IgD-negative memory B cell (primary cell): ENCODE results near the gene CD247. TPM values are rescaled to one million over a fixed set of nuclear protein-coding genes. Genes with fewer than 3 reads are reported as not detected.

ENCODE experiments used
- H3K27ac Mint-ChIP-seq, 3 donors: one replicate each; pipeline ENCODE4 v1.8.0; 2020 to 2022; ENCODE audit warnings: mild to moderate bottlenecking in 3 of 3, mixed read lengths in 3 of 3, moderate library complexity in 1 of 3
- H3K27me3 Mint-ChIP-seq: one replicate; pipeline ENCODE4 v1.8.0; 2021; ENCODE audit warnings: mixed read lengths
- H3K36me3 Mint-ChIP-seq: one replicate; pipeline ENCODE4 v1.8.0; 2020; ENCODE audit warnings: mild to moderate bottlenecking, mixed read lengths
- H3K4me1 Mint-ChIP-seq, 3 donors: one replicate each; pipeline ENCODE4 v1.8.0; 2020 to 2022; ENCODE audit warnings: mixed read lengths in 3 of 3, mild to moderate bottlenecking in 1 of 3
- H3K4me3 Mint-ChIP-seq, 4 donors: one replicate each; pipeline ENCODE4 v1.8.0; 2020 to 2022; ENCODE audit warnings: mild to moderate bottlenecking in 4 of 4, mixed read lengths in 4 of 4, moderate library complexity in 3 of 4
- H3K9me3 Mint-ChIP-seq, 3 donors: one replicate each; pipeline ENCODE4 v1.8.0; 2020 to 2021; ENCODE audit warnings: mixed read lengths in 3 of 3, mild to moderate bottlenecking in 1 of 3
- polyA plus RNA-seq: library from polyadenylated mRNA; unstranded; fragments of 300-500 nt; fragmentation: Illumina TruSeq; gene quantifications from one replicate; pipeline ENCODE4 v1.2.3, GENCODE V29; 2021

The CD247 gene
- polyA plus RNA-seq, 1 donor from 2014 or later: 63.3 TPM

DNA sequence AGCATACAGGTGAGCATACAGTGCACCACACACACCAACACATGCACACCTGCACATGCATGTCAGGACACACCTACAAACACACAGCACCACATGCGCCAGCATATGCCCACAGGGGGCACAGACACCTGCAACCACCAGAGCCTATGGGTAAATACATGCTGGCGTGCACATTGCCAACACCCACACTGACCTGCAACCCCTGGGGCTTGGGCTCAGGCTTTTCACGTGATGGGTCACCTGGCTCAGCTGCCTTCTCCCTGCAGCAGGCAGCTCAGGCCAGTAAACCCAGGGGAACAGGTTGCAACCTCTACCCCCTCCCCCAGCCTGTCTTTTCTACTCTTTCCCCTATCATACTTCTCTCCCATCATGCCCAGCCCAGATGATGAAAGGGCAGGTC is 8.1 kb downstream of the CD247 start:
- peaks cover 12% of the 10 kb centered on the region for H3K27me3 Mint-ChIP-seq
- peaks cover 0 to 4% (median 0%) of the 10 kb centered on the region in 3 donors for H3K4me1 Mint-ChIP-seq
- no peak overlapping the region for H3K27ac Mint-ChIP-seq
- no peaks in the 10 kb centered on the region for H3K9me3 Mint-ChIP-seq
- no peaks in the 10 kb centered on the region for H3K36me3 Mint-ChIP-seq
- H3K4me3 Mint-ChIP-seq: peak overlapping the region in 1 of 4 donors; percentile 49

DNA sequence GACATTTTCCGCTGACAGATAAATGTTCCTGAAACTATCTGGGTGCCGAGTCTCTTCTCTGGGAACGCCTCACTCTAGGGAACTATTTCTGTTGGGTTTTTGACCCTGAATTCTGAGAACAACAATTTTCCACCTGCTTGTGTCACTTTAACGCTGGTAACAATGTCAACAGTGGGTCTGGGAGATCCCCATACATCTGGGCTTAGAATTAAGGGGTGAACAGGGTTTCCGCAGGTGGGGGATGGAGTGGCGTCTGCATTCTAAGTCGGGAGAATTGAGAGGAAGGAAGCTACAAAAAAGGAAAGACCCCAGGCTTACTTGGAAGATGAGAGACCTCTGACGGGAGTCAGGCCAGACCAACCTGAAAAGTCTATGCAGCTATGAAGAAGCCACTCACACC is 8.7 kb downstream of the CD247 start:
- H3K4me1 Mint-ChIP-seq: peaks cover 0 to 4% (median 0%) of the 10 kb centered on the region in 3 donors
- H3K9me3 Mint-ChIP-seq: no peaks in the 10 kb centered on the region
- peaks cover 16% of the 10 kb centered on the region for H3K27me3 Mint-ChIP-seq
- peak overlapping the region in 1 of 3 donors; percentile 36 for H3K27ac Mint-ChIP-seq
- no peak overlapping the region for H3K4me3 Mint-ChIP-seq
- no peaks in the 10 kb centered on the region for H3K36me3 Mint-ChIP-seq

DNA sequence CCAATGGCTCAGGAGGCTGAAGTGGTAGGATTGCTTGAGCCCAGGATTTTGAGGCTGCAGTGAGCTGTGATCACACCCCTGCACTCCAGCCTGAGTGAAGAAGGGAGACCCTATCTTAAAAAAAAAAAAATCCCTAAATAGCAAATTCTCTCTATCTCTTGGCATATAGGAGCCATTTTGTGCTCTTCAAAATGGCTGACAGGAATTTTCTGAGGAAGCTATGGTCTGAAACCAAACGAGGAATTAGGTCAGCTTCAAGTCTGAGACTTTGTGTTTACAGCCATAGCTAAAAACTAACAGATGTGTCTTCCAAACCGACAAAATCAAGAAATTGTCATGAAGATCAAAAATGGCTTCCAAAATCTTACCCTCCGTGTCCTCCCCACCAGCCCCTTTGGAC is 10.6 kb downstream of the CD247 start:
- no peak overlapping the region for H3K4me3 Mint-ChIP-seq
- H3K27ac Mint-ChIP-seq: no peak overlapping the region
- H3K9me3 Mint-ChIP-seq: no peaks in the 10 kb centered on the region
- no peaks in the 10 kb centered on the region for H3K36me3 Mint-ChIP-seq
- peaks cover 24% of the 10 kb centered on the region for H3K27me3 Mint-ChIP-seq
- peaks cover 5 to 7% (median 6%) of the 10 kb centered on the region in 3 donors for H3K4me1 Mint-ChIP-seq

DNA sequence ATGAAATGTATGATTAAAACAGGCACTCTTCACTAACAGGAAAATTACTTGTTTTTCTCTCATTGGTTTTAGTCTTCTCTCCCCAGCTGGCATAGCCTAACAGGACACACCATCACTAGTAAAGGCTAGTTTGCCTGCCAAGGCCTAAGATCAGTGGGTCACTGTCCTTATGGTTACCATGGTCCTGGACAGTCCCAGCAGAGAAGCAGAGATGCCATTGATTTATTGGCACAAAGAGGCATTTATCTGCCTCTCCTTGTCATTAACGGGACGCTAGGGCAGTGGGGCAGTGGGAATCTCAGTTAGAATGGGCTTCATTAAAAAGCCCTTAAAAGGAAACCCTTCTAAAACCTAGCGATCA is 13.9 kb downstream of the CD247 start:
- H3K36me3 Mint-ChIP-seq: no peaks in the 10 kb centered on the region
- no peaks in the 10 kb centered on the region for H3K9me3 Mint-ChIP-seq
- no peak overlapping the region for H3K27ac Mint-ChIP-seq
- H3K4me3 Mint-ChIP-seq: no peak overlapping the region
- peaks cover 47% of the 10 kb centered on the region for H3K27me3 Mint-ChIP-seq
- peaks cover 19 to 26% (median 22%) of the 10 kb centered on the region in 3 donors for H3K4me1 Mint-ChIP-seq

DNA sequence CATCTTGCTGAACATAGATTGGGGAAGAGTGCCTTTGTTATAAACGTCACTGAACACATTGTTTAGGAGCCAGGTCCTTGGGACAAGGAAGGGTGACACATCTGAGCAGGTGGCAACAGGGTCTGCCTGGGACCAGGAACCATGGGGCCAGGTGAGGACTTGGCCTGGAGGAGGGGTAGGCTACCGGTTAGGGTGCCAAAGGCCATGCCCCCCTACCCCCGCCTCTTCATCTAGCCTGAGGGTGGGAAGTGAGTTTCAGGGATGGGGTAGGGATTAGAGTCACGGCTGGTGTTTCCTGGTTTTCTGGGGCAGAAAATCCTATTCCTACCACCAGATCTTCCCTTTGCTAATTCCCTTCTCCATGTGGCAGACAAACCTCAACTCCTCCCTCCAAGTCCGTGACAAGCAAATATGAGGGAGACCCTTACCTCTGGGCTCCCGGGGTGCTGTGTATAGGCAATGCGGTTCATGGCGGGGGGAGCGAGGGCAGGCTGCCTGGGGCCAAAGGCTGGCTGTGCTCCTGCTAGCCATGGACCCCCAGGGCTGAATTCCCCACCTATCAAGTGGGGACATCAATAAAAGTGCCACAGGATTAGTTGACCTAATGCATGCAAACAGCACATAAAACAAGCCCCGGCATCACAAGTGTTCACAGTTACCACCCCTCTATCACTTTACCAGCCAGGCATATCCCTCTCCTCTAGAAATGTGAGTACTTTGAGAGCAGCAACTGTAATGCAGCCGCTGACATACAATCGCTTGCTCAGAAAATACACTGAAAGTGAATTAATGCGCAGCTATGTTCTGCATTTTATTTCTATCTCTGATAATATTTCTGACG is 14.5 kb downstream of the CD247 start:
- H3K27me3 Mint-ChIP-seq: peaks cover 53% of the 10 kb centered on the region
- no peaks in the 10 kb centered on the region for H3K36me3 Mint-ChIP-seq
- no peaks in the 10 kb centered on the region for H3K9me3 Mint-ChIP-seq
- H3K4me3 Mint-ChIP-seq: no peak overlapping the region
- H3K4me1 Mint-ChIP-seq: peaks cover 21 to 28% (median 24%) of the 10 kb centered on the region in 3 donors
- no peak overlapping the region for H3K27ac Mint-ChIP-seq

DNA sequence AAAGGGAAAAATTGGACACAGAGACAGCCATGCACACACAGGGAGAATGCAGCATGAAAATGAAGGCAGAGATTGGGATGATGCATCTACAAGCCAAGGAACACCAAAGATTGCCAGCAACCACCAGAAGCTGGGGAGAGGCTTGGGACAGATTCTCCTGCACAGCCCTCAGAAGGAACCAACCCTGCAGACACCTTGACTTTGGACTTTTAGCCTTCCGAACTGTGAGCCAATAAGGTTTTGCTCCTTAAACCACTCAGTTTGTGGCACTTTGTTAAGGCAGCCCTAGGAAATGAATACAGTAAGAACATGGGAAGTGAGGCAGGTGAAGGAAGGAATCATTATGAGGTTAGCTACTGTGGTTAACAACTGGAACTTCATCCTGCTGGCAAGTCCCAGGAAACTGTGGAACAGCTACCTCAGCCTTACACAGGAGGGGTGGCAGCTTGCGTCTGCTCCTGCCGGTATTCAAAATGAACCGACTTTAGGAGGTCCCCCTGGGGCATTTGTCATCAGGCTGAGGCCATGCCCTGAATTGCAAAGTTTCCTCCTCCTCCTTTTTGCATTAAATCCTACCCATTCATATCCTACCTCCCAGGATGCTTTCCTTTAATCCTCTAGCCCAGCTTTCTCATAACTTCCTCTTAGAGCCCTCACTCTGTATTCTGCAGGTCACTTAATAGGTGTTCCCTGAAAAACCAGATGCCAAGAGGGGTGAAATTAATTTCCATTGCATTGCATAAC is 15.4 kb downstream of the CD247 start:
- H3K27ac Mint-ChIP-seq: peak overlapping the region in 1 of 3 donors; percentile 28
- H3K4me1 Mint-ChIP-seq: peaks cover 21 to 34% (median 24%) of the 10 kb centered on the region in 3 donors
- peaks cover 54% of the 10 kb centered on the region for H3K27me3 Mint-ChIP-seq
- H3K9me3 Mint-ChIP-seq: no peaks in the 10 kb centered on the region
- no peak overlapping the region for H3K4me3 Mint-ChIP-seq
- H3K36me3 Mint-ChIP-seq: no peaks in the 10 kb centered on the region

DNA sequence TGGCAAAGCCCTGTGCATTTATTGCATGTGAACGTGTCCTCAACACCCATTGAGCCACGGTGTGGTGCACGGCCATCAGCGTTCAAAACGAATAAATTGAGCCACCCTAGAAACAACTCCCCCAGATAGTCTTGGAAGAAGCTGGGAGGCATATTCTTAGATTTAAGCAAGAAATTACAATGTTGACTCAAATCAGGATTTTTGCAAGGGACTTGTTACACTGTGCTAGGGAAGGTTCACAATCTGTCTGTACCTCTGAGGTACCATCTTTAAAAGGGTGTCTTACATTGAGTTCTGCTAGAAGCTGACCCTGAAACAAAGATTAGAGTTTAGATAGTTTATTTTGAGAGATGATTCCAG is 16.2 kb downstream of the CD247 start:
- Mint-ChIP-seq H3K27me3 (peaks cover 55% of the 10 kb centered on the region), H3K27ac (peak overlapping the region in 1 of 3 donors; percentile 28), H3K4me3 (peak overlapping the region in 1 of 4 donors; percentile 59), H3K36me3 (no peaks in the 10 kb centered on the region), H3K4me1 (peaks cover 21 to 34% (median 24%) of the 10 kb centered on the region in 3 donors), H3K9me3 (no peaks in the 10 kb centered on the region)

DNA sequence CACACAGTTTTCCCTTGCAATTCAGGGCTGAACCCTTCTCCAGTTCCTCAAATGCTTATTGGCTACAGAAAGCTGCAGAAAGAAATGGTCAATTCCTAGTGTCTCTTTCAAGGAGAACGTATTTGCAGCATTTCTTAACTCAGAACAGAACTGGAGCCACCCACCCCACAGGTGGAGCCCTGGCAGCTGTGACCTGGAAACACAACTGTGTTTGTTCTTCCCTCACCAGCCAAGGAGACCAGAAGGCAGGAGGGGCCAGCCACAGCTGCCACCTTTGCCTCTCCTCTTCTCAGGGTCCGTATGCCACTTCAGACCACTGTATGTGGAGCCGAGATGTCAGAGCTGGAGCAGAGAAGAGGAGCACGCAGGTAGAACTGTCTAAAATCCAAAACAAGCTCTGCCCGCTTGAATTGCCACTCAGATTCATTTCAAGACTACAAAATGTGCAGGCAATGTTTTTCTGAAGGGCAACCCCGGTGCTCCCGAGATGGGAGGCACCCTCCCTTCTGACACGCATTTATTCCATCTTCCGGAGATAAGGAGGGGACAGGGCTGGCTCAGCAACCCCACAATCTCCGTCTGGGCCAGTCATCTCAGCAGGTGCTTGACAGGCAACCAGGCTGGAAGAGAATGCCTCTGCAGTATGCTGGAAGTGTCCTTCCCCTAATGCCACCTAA is 16.7 kb downstream of the CD247 start:
- peaks cover 21 to 34% (median 24%) of the 10 kb centered on the region in 3 donors for H3K4me1 Mint-ChIP-seq
- H3K27me3 Mint-ChIP-seq: peaks cover 59% of the 10 kb centered on the region
- H3K27ac Mint-ChIP-seq: peak overlapping the region in 1 of 3 donors; percentile 28
- H3K4me3 Mint-ChIP-seq: peak overlapping the region in 2 of 4 donors; percentile 15 to 59
- H3K9me3 Mint-ChIP-seq: no peaks in the 10 kb centered on the region
- H3K36me3 Mint-ChIP-seq: no peaks in the 10 kb centered on the region

DNA sequence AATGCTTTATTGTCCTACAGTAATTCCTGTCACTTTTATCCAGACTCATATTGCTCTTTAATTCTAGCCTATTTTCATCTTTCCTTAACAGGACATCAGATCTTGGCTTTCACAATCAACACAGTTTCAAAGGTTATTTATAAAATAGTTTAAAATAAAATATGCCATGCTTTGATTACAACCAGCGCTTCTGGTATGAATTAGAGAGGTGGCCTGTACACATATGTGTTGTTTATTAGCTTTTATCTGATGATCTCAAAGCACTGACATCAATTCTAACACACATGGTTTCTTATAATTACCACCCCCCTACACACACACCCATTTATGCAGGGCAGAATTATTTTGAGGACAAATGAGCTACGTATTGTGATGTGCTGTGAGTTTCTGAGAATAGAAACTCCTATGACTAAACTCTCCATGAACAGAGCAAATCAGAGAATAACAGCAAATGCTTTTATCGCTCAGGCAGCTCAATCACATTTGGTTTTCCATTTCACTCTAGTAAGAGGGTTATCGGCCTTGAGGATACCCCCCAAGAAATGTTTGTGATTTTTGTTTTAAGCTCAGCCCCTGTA is 18.0 kb downstream of the CD247 start:
- Mint-ChIP-seq H3K9me3 (no peaks in the 10 kb centered on the region), H3K27ac (peak overlapping the region in 2 of 3 donors; percentile 7 to 69), H3K36me3 (no peaks in the 10 kb centered on the region), H3K27me3 (peaks cover 69% of the 10 kb centered on the region), H3K4me3 (peak overlapping the region in 1 of 4 donors; percentile 66), H3K4me1 (peaks cover 21 to 35% (median 24%) of the 10 kb centered on the region in 3 donors)

DNA sequence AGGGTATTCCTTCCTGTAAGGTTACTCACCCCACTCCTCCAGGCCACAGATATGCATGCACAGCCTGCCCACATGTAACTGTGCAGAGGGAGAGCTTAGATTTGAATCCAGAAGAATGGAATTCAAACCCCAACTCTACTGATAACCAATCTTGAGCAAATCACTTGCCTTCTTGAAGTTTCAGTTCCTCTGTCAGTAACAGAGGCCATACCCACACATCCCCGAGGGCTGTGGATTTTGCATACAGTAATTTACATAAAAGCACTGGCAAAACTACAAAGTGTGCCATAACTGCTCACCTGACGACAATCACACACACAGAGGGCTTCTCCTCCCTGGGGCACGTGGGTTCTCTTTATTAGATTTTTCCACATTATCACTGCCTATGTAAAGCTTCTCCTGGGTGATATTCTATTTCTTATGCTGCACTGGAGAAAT is 18.6 kb downstream of the CD247 start:
- H3K4me3 Mint-ChIP-seq: peak overlapping the region; percentile 12 to 77 (median 51)
- peak overlapping the region; percentile 7 to 69 (median 13) for H3K27ac Mint-ChIP-seq
- H3K9me3 Mint-ChIP-seq: no peaks in the 10 kb centered on the region
- peaks cover 21 to 35% (median 24%) of the 10 kb centered on the region in 3 donors for H3K4me1 Mint-ChIP-seq
- H3K27me3 Mint-ChIP-seq: peaks cover 67% of the 10 kb centered on the region
- H3K36me3 Mint-ChIP-seq: no peaks in the 10 kb centered on the region

DNA sequence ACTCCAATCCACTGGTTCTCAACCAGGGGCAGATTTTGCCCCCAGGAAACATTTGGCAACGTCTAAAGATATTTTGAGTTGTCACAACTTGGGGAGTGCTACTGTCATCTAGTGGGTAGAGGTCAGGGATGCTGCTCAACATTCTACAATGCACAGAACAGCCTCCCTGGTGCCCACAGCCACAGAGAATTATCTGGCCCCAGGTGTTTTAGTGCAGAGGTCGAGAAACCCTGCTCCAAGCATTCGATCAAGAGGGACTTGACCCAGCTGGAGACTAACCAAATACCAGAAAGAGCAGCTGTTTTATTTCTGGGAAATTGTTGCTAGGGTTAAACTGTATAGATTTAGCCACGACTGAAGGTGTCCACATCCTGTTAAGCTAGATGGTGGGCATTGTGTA is 19.2 kb downstream of the CD247 start:
- Mint-ChIP-seq H3K4me1 (peaks cover 21 to 34% (median 24%) of the 10 kb centered on the region in 3 donors), H3K4me3 (peak overlapping the region in 2 of 4 donors; percentile 67 to 77), H3K9me3 (no peaks in the 10 kb centered on the region), H3K27ac (peak overlapping the region in 1 of 3 donors; percentile 13), H3K36me3 (no peaks in the 10 kb centered on the region), H3K27me3 (peaks cover 70% of the 10 kb centered on the region)

DNA sequence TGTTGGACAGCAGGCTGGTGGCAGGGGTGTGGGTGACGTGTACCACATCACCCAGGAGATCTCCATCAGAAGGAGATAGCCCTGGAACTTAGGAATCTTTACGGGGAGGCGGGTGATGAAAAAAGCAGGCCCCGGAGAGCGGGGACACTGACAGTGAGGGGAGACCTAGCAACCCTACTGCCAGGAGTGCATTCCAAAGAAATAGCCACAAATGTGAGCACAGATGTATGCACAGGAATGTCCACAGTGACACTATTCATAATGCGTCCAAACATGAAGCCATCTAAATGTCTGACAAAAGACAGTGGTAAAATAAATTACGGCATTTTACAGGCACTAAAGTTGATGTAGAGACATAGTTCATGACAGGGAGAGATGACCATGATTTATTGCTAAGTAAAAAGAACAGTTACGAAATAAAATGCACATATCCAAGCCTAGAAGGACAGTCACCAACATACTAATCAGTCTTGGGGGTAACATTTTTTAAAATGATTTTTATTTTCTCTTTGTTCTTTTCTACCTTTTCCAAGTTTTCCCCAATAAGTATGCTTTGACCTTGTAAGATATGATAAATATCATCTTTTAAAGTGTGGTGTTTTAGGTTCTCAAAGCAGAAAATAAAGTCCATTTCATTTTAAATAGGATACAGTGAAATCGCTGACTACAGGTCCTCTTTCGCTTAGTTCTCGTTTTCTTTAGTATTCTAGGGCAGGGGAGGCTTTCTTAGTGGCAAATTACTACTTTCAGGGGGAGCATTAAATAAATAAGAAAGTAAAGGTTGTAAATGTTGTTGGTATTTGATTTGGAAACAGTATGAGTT is 21.3 kb downstream of the CD247 start:
- peak overlapping the region in 1 of 3 donors; percentile 20 for H3K27ac Mint-ChIP-seq
- peaks cover 1% of the 10 kb centered on the region for H3K36me3 Mint-ChIP-seq
- H3K27me3 Mint-ChIP-seq: peaks cover 64% of the 10 kb centered on the region
- no peak overlapping the region for H3K4me3 Mint-ChIP-seq
- peaks cover 18 to 27% (median 19%) of the 10 kb centered on the region in 3 donors for H3K4me1 Mint-ChIP-seq
- no peaks in the 10 kb centered on the region for H3K9me3 Mint-ChIP-seq

DNA sequence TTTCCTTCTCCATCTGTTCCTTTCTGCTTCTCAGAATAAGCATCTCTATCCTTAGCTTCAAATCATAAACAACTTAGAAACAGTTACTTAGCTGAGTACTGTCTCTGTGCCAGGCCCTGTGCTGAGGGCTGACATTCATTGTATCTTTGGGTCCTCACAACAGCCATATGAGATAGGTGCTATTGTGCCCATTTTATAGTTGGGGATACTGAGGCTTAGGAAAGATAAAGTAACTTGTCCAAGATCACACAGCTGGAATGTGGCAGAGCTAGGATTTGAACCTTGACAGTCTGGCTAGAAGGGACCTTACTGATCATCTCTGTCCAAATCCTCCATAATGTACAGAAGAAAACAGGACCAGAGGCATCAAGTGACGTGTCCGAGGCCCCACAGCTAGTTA is 25.0 kb downstream of the CD247 start:
- Mint-ChIP-seq H3K36me3 (peaks cover 1% of the 10 kb centered on the region), H3K4me3 (no peak overlapping the region), H3K9me3 (peaks cover 0 to 2% (median 0%) of the 10 kb centered on the region in 3 donors), H3K27me3 (peaks cover 39% of the 10 kb centered on the region), H3K27ac (peak overlapping the region in 1 of 3 donors; percentile 14), H3K4me1 (peaks cover 0 to 4% (median 3%) of the 10 kb centered on the region in 3 donors)

DNA sequence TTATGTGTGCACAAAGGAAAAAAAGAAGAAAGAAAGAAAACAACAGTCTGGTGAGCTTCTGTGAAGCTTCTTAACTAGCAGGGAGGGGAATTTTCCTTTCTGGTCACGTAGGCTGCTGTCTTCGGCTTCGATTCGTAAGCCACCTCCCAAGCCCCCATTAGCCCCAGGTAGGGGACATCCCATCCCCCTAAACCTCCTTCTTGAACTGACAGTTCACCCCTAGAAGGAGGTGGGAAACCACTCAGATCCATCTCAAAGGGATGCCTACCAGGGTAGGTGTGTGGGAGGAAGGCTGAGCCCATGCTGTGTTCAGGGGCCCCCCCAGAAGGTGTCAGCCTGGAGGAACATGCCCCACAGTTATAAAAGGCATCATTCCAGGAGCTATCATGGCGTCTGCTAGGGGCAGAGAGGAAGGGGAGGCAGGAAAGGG is 25.8 kb downstream of the CD247 start:
- Mint-ChIP-seq H3K4me3 (peak overlapping the region in 1 of 4 donors; percentile 44), H3K27me3 (peaks cover 32% of the 10 kb centered on the region), H3K9me3 (peaks cover 0 to 2% (median 0%) of the 10 kb centered on the region in 3 donors), H3K27ac (peak overlapping the region in 2 of 3 donors; percentile 9 to 44), H3K36me3 (peaks cover 1% of the 10 kb centered on the region), H3K4me1 (peaks cover 0 to 3% (median 1%) of the 10 kb centered on the region in 3 donors)
